Measurements from ENCODE around the gene PSPN.
"Not testable (repeated sequence)": the region's sequence is repeated elsewhere in the genome, so short reads cannot be mapped to it uniquely, and the experiment has no call there.

GRCh38 chr19:6360857-6361216 is 14.9 kb downstream of the PSPN start:
- not testable (repeated sequence) for TF ChIP-seq CTCF (IDR thresholded peaks at IDR 0.05); EZH2 (IDR thresholded peaks at IDR 0.05; ENCODE audit: borderline replicate concordance, insufficient read depth, low read depth, low read length, poor library complexity, severe bottlenecking)

Measured in B cell (primary cell).